K562 (cell line): Measurements from ENCODE around the gene CCT8L2. TPM values are rescaled to one million over a fixed set of nuclear protein-coding genes. Genes with fewer than 3 reads are reported as not detected.
"Not testable (repeated sequence)": the region's sequence is repeated elsewhere in the genome, so short reads cannot be mapped to it uniquely, and the experiment has no call there.

Experiments used
- ASH1L ChIP-seq: fragments of 450-650 bp; IDR thresholded peaks from 2 replicates; pipeline ENCODE4 v1.6.1; 2018; ENCODE audit warnings: borderline replicate concordance, mild to moderate bottlenecking, low read depth; ENCODE audit not compliant: partially characterized antibody
- BACH1 ChIP-seq: fragments of 200-800 bp; sonication (Bioruptor generic); IDR thresholded peaks from 2 replicates; pipeline ENCODE4 v1.6.1; 2016; ENCODE audit warnings: missing genetic modification characterization, missing compliant biosample characterization
- BCOR ChIP-seq: fragments of 450-650 bp; IDR thresholded peaks from 2 replicates; pipeline ENCODE4 v1.6.1; 2016
- HDAC1 ChIP-seq, 2 experiments: fragments of 450-650 bp; IDR thresholded peaks; 2 replicates each; pipeline ENCODE4 v1.6.1; 2016 to 2017; ENCODE audit warnings: inconsistent platforms in 1 of 2, mild to moderate bottlenecking in 1 of 2, moderate library complexity in 1 of 2
- MAFK ChIP-seq: IDR thresholded peaks from 2 replicates; pipeline ENCODE4 v1.6.1; 2011; ENCODE audit warnings: low read length, improper control_type of control experiment
- MYC ChIP-seq, 2 experiments: fragments of 250-450 bp in 1 of 2; sonication (Bioruptor Pico) in 1 of 2; IDR thresholded peaks; 2 replicates each; pipeline versions ENCODE4 v1.5.1 to v1.6.1; 2012 to 2021; ENCODE audit warnings: low read depth in 2 of 2, borderline replicate concordance in 1 of 2, improper control_type of control experiment in 1 of 2, low read length in 1 of 2, mild to moderate bottlenecking in 1 of 2, moderate library complexity in 1 of 2
- NR1H2 ChIP-seq: sonication (generic); formaldehyde crosslinking; IDR thresholded peaks from 2 replicates; pipeline ENCODE4 v1.4.0; 2020; ENCODE audit warnings: mild to moderate bottlenecking, missing genetic modification reagents
- RBBP5 ChIP-seq: fragments of 200-600 bp; sonication (generic); IDR thresholded peaks from 2 replicates; pipeline ENCODE4 v1.6.1; 2012; ENCODE audit warnings: borderline replicate concordance, mild to moderate bottlenecking, low read length, control low read depth, inconsistent platforms; ENCODE audit not compliant: insufficient read depth, poor library complexity, severe bottlenecking
- SIN3A ChIP-seq, 2 experiments: fragments of 150-350 bp in 1 of 2; IDR thresholded peaks; 2 replicates each; pipeline ENCODE4 v1.6.1; 2011 to 2016; ENCODE audit warnings: borderline replicate concordance in 2 of 2, low read depth in 2 of 2, low read length in 2 of 2, mild to moderate bottlenecking in 2 of 2, moderate library complexity in 2 of 2; ENCODE audit not compliant: control insufficient read depth in 1 of 2
- TBL1XR1 ChIP-seq, 2 experiments: IDR thresholded peaks; 2 replicates each; pipeline ENCODE4 v1.6.1; 2012; ENCODE audit warnings: improper control_type of control experiment in 2 of 2, low read length in 2 of 2, mild to moderate bottlenecking in 1 of 2
- ZNF384 ChIP-seq: IDR thresholded peaks from 2 replicates; pipeline ENCODE4 v1.6.1; 2012; ENCODE audit warnings: low read depth, low read length, improper control_type of control experiment
- ZNF644 ChIP-seq: fragments of 200-800 bp; sonication (Bioruptor generic); IDR thresholded peaks from 2 replicates; pipeline ENCODE4 v1.6.1; 2016; ENCODE audit warnings: low read depth, missing genetic modification characterization, missing compliant biosample characterization
- polyA plus RNA-seq, 8 experiments: library from polyadenylated mRNA; depleted of rRNA in 4 of 8; stranded (reverse) in 5 of 8; unstranded in 3 of 8; fragments of >200 nt; fragmentation: Nextera tagmentation in 2 of 8; fragmentation: Illumina TruSeq in 1 of 8; extraction: Ambion mirVana in 2 of 8; extraction: Trizol in 1 of 8; gene quantifications; 2 replicates each; pipeline versions ENCODE4 v1.2.1 to v1.2.3, GENCODE V29; 2011 to 2014; ENCODE audit warnings: inconsistent platforms in 1 of 8, missing spikeins in 1 of 8
- total RNA-seq, 7 experiments: library from RNA; depleted of rRNA in 6 of 7; stranded (reverse); fragments of >200 nt in 6 of 7; fragmentation: Illumina TruSeq in 2 of 7; extraction: Trizol in 2 of 7; gene quantifications; 2 replicates each; pipeline versions ENCODE4 v1.2.1 to v1.2.3, GENCODE V29; 2011 to 2021; ENCODE audit warnings: low replicate concordance in 1 of 7
- TF ChIP-seq, protein P1 (sequence below): fragments of 450-650 bp; IDR thresholded peaks from 2 replicates; pipeline ENCODE4 v1.6.1; 2016; ENCODE audit warnings: antibody characterized with exemption
- TF ChIP-seq, protein P2 (sequence below), 2 experiments: fragments of 450-650 bp in 1 of 2; sonication (generic) in 1 of 2; formaldehyde crosslinking in 1 of 2; IDR thresholded peaks; 2 replicates each; pipeline versions ENCODE4 v1.7.1 to v1.9.0; 2016 to 2022; ENCODE audit warnings: inconsistent platforms in 1 of 2, mild to moderate bottlenecking in 1 of 2, missing genetic modification reagents in 1 of 2

Gene CCT8L2
- total and polyA plus RNA-seq, 9 of the 15 experiments (the other 6 are each of a cell fraction or from before 2014, with no cell fraction given): 0.13 TPM; not detected in 8

DNA sequence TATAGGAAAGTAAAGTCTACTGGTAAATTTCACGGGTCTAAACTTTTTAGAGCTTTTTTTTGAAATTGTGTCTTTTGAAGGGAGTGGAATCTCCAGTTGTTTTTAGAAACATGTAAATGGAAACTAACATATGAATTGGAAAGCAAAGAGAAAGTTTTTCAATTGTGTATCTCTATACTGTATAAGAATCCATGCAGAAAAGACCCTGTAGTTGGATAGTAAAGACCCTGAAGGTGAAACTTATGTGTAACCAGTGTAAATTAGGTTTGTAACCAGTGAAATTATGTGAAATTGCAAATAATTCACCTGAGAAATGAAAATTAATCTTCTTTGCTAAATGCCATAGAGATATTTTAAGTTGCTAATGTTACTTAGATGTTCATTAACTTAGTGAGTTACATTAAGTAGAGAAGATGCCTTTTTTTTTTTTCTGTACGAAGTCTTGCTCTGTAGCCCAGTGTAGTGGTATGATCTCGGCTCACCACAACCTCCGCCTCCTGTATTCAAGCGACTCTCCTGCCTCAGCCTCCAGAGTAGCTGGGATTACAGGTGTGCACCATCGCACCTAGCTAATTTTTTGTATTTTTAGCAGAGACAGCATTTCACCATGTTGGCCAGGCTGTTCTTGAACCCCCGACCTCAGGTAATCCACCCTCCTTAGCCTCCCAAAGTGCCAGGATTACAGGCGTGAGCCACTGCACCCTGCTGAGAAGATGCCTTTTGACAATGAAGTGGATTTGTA lies 11.8 kb upstream of the CCT8L2 start (continued):
- 0 out of 4 replicates have a peak, but pooled peaks of 1 of the 2 experiments have one; percentile 3 for TF ChIP-seq SIN3A (IDR thresholded peaks at IDR 0.05; ENCODE audit: borderline replicate concordance in 2 of 2, control insufficient read depth in 1 of 2, low read depth in 2 of 2, low read length in 2 of 2)
- TF ChIP-seq, protein P1, sequence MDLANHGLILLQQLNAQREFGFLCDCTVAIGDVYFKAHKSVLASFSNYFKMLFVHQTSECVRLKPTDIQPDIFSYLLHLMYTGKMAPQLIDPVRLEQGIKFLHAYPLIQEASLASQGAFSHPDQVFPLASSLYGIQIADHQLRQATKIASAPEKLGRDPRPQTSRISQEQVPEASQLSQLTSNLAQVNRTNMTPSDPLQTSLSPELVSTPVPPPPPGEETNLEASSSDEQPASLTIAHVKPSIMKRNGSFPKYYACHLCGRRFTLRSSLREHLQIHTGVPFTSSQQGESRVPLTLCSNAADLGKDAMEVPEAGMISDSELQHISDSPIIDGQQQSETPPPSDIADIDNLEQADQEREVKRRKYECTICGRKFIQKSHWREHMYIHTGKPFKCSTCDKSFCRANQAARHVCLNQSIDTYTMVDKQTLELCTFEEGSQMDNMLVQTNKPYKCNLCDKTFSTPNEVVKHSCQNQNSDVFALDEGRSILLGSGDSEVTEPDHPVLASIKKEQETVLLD: peak; percentile 11; the same call in 1 of the 2 replicates
- 0 out of 4 replicates have a peak, but pooled peaks of 1 of the 2 experiments have one; percentile 12 for TF ChIP-seq HDAC1 (IDR thresholded peaks at IDR 0.05)
- TF ChIP-seq, protein P2, sequence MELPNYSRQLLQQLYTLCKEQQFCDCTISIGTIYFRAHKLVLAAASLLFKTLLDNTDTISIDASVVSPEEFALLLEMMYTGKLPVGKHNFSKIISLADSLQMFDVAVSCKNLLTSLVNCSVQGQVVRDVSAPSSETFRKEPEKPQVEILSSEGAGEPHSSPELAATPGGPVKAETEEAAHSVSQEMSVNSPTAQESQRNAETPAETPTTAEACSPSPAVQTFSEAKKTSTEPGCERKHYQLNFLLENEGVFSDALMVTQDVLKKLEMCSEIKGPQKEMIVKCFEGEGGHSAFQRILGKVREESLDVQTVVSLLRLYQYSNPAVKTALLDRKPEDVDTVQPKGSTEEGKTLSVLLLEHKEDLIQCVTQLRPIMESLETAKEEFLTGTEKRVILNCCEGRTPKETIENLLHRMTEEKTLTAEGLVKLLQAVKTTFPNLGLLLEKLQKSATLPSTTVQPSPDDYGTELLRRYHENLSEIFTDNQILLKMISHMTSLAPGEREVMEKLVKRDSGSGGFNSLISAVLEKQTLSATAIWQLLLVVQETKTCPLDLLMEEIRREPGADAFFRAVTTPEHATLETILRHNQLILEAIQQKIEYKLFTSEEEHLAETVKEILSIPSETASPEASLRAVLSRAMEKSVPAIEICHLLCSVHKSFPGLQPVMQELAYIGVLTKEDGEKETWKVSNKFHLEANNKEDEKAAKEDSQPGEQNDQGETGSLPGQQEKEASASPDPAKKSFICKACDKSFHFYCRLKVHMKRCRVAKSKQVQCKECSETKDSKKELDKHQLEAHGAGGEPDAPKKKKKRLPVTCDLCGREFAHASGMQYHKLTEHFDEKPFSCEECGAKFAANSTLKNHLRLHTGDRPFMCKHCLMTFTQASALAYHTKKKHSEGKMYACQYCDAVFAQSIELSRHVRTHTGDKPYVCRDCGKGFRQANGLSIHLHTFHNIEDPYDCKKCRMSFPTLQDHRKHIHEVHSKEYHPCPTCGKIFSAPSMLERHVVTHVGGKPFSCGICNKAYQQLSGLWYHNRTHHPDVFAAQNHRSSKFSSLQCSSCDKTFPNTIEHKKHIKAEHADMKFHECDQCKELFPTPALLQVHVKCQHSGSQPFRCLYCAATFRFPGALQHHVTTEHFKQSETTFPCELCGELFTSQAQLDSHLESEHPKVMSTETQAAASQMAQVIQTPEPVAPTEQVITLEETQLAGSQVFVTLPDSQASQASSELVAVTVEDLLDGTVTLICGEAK (IDR thresholded peaks at IDR 0.05): peak; percentile 65; the same call in 1 of the 2 replicates
- TF ChIP-seq, protein P2 (CRISPR knock-in tag; IDR thresholded peaks at IDR 0.05): not testable (repeated sequence)
- TF ChIP-seq MAFK: peak; percentile 12; the same call in 1 of the 2 replicates
- TF ChIP-seq RBBP5: peak; percentile 42
- 0 out of 2 replicates have a peak, but pooled peaks have one; percentile 10 for TF ChIP-seq BACH1 (tag)
- 0 out of 2 replicates have a peak, but pooled peaks have one; percentile 25 for TF ChIP-seq NR1H2 (CRISPR knock-in tag)
- TF ChIP-seq MYC (IDR thresholded peaks at IDR 0.05; ENCODE audit: low read depth, low read length): 0 out of 2 replicates have a peak, but pooled peaks have one; percentile 12
- not testable (repeated sequence) for TF ChIP-seq MYC (CRISPR knock-in tag; IDR thresholded peaks at IDR 0.05; ENCODE audit: borderline replicate concordance, low read depth)
- TF ChIP-seq ZNF644 (tag): 0 out of 2 replicates have a peak, but pooled peaks have one; percentile 10
- peak in 1 of 2 experiments; percentile 2; a peak in 1 of 4 replicates for TF ChIP-seq TBL1XR1 (IDR thresholded peaks at IDR 0.05; ENCODE audit: low read length in 2 of 2)
- TF ChIP-seq BCOR: peak; percentile 24; the same call in 1 of the 2 replicates
- peak; percentile 56 for TF ChIP-seq ASH1L
- 0 out of 2 replicates have a peak, but pooled peaks have one; percentile 39 for TF ChIP-seq ZNF384
